Mesendoderm (in vitro differentiated cells): Measurements from ENCODE around the gene GPR155. TPM values are rescaled to one million over a fixed set of nuclear protein-coding genes. Genes with fewer than 3 reads are reported as not detected.

ENCODE experiments used
- DNase-seq: peaks from one replicate; pipeline ENCODE4 v3.0.0; 2013
- H2AK5ac ChIP-seq: 2 replicates; pipeline ENCODE4 v1.6.1; 2013; ENCODE audit warnings: low read length, inconsistent platforms
- H2BK120ac ChIP-seq: 2 replicates; pipeline ENCODE4 v1.6.1; 2013; ENCODE audit warnings: low read depth, mild to moderate bottlenecking, low read length, moderate library complexity, mixed read lengths
- H2BK15ac ChIP-seq: replicated peaks from 2 replicates; pipeline ENCODE4 v1.6.1; 2013; ENCODE audit warnings: low read depth, mild to moderate bottlenecking, moderate library complexity
- H2BK5ac ChIP-seq: 2 replicates; pipeline ENCODE4 v1.6.1; 2013; ENCODE audit warnings: low read length, inconsistent platforms
- H3K18ac ChIP-seq: 2 replicates; pipeline ENCODE4 v1.6.1; 2013; ENCODE audit warnings: mild to moderate bottlenecking, low read length, mixed read lengths
- H3K23ac ChIP-seq: one replicate; pipeline ENCODE4 v1.6.1; 2013; ENCODE audit warnings: low read length
- H3K27ac ChIP-seq: 2 replicates; pipeline ENCODE4 v1.5.1; 2013; ENCODE audit warnings: low read depth, mild to moderate bottlenecking, inconsistent platforms, low read length, moderate library complexity
- H3K27me3 ChIP-seq: 2 replicates; pipeline ENCODE4 v1.6.1; 2013; ENCODE audit warnings: low read length, control low read depth, mild to moderate bottlenecking, inconsistent platforms; ENCODE audit not compliant: insufficient read depth, poor library complexity
- H3K36me3 ChIP-seq: 2 replicates; pipeline ENCODE4 v1.6.1; 2013; ENCODE audit warnings: low read length, inconsistent platforms; ENCODE audit not compliant: control insufficient read depth, insufficient read depth
- H3K4ac ChIP-seq: one replicate; pipeline ENCODE4 v1.6.1; 2013; ENCODE audit warnings: low read depth, mild to moderate bottlenecking, low read length, moderate library complexity
- H3K4me1 ChIP-seq: 2 replicates; pipeline ENCODE4 v1.6.1; 2013; ENCODE audit warnings: low read depth, low read length, inconsistent platforms; ENCODE audit not compliant: control insufficient read depth
- H3K4me2 ChIP-seq: 2 replicates; pipeline ENCODE4 v1.6.1; 2013; ENCODE audit warnings: low read length
- H3K4me3 ChIP-seq: 2 replicates; pipeline ENCODE4 v1.5.1; 2013; ENCODE audit warnings: mild to moderate bottlenecking, low read length
- H3K56ac ChIP-seq: one replicate; pipeline ENCODE4 v1.6.1; 2013; ENCODE audit warnings: low read length
- H3K79me1 ChIP-seq: 2 replicates; pipeline ENCODE4 v1.6.1; 2013; ENCODE audit warnings: low read length, inconsistent platforms
- H3K79me2 ChIP-seq: 2 replicates; pipeline ENCODE4 v1.6.1; 2013; ENCODE audit warnings: mild to moderate bottlenecking, low read length; ENCODE audit not compliant: control insufficient read depth, insufficient read depth
- H3K9ac ChIP-seq: 2 replicates; pipeline ENCODE4 v1.6.1; 2013; ENCODE audit warnings: low read length, inconsistent platforms
- H4K5ac ChIP-seq: one replicate; pipeline ENCODE4 v1.6.1; 2013; ENCODE audit warnings: low read length
- H4K8ac ChIP-seq: one replicate; pipeline ENCODE4 v1.6.1; 2013; ENCODE audit warnings: low read depth, mild to moderate bottlenecking, control low read depth, low read length, moderate library complexity
- WGBS: extraction: QIAGEN DNeasy Blood & Tissue Kit; methylation state at CpG from one replicate; pipeline ENCODE4 v1.1.7; 2013; ENCODE audit warnings: low lambda C conversion rate, missing lambda C conversion rate; ENCODE audit not compliant: insufficient coverage; ENCODE audit errors: extremely low coverage; 5-methylcytosine and 5-hydroxymethylcytosine counted together
- polyA plus RNA-seq, 2 experiments: library from polyadenylated mRNA; stranded (reverse); fragments of 200-250 nt; gene quantifications; one replicate each; pipeline ENCODE4 v1.2.3, GENCODE V29; 2013

GPR155 gene, protein sequence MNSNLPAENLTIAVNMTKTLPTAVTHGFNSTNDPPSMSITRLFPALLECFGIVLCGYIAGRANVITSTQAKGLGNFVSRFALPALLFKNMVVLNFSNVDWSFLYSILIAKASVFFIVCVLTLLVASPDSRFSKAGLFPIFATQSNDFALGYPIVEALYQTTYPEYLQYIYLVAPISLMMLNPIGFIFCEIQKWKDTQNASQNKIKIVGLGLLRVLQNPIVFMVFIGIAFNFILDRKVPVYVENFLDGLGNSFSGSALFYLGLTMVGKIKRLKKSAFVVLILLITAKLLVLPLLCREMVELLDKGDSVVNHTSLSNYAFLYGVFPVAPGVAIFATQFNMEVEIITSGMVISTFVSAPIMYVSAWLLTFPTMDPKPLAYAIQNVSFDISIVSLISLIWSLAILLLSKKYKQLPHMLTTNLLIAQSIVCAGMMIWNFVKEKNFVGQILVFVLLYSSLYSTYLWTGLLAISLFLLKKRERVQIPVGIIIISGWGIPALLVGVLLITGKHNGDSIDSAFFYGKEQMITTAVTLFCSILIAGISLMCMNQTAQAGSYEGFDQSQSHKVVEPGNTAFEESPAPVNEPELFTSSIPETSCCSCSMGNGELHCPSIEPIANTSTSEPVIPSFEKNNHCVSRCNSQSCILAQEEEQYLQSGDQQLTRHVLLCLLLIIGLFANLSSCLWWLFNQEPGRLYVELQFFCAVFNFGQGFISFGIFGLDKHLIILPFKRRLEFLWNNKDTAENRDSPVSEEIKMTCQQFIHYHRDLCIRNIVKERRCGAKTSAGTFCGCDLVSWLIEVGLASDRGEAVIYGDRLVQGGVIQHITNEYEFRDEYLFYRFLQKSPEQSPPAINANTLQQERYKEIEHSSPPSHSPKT
- polyA plus RNA-seq (2013, experiment 1 of 2) = 0.27 TPM
- 0.31 TPM for polyA plus RNA-seq (2013, experiment 2 of 2)

DNA sequence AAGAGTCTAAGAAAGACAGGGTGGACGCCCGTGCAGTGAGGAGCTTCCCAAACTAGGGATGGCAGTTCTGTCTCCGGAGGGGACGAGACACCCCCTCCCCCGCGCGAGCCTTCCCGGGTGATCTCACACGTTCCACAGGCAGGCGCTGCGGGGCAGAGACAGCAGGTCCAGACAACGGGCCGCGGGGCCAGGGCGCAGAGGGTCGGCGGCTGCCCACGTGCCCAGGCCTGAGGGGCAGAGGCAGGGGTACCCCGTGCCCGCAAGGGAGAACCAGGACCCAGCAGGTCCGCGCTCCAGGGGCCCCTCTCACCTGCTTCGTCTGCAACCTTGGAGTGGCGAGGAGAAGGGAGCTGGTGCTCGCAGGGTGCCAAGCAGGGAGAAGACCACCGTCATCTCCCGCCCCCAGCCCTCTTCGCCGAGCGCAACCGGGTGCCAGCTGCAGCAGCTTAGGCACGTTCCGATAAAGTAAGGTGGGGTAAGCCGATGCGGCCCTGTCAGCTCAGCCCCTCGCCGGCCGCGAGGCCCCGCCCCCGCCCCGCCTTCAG is at the start of gene GPR155:
TSS of gene GPR155 (minus strand) at position 467 of the 545 bp plus-strand sequence. CDS start 5,073 bp downstream, outside the sequence.
- peak; percentile 54 for DNase-seq
- H3K23ac ChIP-seq = no peak within 1 kb of the TSS
- H4K5ac ChIP-seq = peak within 1 kb of the TSS; percentile 87
- no peak within 1 kb of the TSS for H2AK5ac ChIP-seq
- H4K8ac ChIP-seq = peak within 1 kb of the TSS; percentile 95
- no peak within 1 kb of the TSS for H2BK15ac ChIP-seq
- no peaks in the 10 kb centered on the region for H3K79me1 ChIP-seq
- H3K4me1 ChIP-seq = no peaks in the 10 kb centered on the region
- no peak within 1 kb of the TSS for H2BK120ac ChIP-seq
- H3K4ac ChIP-seq = peak within 1 kb of the TSS; percentile 93
- H3K18ac ChIP-seq = peak within 1 kb of the TSS; percentile 96
- peak within 1 kb of the TSS; percentile 76 for H3K4me3 ChIP-seq
- no peaks in the 10 kb centered on the region for H3K27me3 ChIP-seq
- WGBS = no CpG with 5 or more reads among the region's 42 CpGs
- peak within 1 kb of the TSS; percentile 98 for H3K4me2 ChIP-seq
- H3K9ac ChIP-seq = peak within 1 kb of the TSS; percentile 76
- no peak within 1 kb of the TSS for H3K27ac ChIP-seq
- no peak within 1 kb of the TSS for H2BK5ac ChIP-seq
- H3K36me3 ChIP-seq = no peaks in the 10 kb centered on the region
- peak within 1 kb of the TSS; percentile 84 for H3K56ac ChIP-seq
- H3K79me2 ChIP-seq = no peaks in the 10 kb centered on the region

DNA sequence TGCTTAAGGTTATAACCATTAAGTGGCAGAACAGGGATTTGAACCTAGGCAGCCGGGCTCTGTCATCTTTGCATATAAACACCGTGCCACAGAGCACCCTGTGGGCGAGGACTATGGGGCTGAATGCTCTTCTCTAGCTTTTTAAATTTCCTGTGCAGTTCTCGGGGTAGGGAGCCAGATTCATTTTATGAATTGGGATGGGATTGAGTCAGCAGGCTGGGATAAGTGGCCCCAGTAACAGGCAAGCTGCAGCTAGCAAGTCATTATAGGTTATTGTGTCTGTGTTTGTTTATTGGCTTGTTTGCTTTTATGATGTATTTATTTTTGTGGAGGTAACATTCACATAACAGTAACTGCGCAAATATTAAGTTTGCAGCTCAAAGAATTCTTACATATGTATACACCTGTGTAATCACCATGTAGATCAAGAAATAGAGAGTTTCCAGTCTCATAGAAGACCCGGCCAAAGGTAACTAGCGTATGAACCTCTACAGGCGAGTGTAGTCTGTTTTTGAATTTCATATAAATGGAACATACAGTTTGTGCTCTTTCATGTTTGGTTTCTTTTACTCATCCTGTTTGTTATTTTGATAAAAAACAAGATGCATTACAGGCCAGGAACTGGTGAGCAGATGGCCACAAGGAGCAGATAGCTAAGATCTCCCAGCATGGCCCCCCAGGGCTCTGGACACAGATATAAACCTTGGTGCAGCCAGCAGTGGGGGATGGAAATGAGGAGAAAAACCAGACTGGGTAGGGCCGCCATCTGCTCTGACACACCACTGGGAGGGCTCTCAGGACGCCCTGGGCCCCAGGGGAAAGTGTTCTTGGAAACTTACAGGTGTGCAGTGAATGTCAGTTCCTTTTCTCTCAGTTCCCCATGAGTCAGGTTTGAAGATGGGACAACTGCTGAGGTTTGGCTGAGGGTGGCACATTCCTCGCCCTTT is 49.2 kb upstream of the GPR155 start:
- Histone ChIP-seq H3K56ac (no peak overlapping the region), H3K18ac (no peak overlapping the region), H2BK5ac (no peak overlapping the region), H2BK120ac (no peak overlapping the region), H3K36me3 (no peaks in the 10 kb centered on the region), H3K4me2 (no peak overlapping the region), H4K8ac (no peak overlapping the region), H4K5ac (no peak overlapping the region), H3K79me1 (no peaks in the 10 kb centered on the region), H3K9ac (no peak overlapping the region), H3K23ac (no peak overlapping the region), H3K4me1 (no peaks in the 10 kb centered on the region), H3K79me2 (no peaks in the 10 kb centered on the region), H3K4me3 (no peak overlapping the region), H3K27ac (no peak overlapping the region), H2BK15ac (no peak overlapping the region), H2AK5ac (no peak overlapping the region), H3K27me3 (no peaks in the 10 kb centered on the region), H3K4ac (no peak overlapping the region)
- WGBS = no CpG with 5 or more reads among the region's 11 CpGs
- peak; percentile 34 for DNase-seq

DNA sequence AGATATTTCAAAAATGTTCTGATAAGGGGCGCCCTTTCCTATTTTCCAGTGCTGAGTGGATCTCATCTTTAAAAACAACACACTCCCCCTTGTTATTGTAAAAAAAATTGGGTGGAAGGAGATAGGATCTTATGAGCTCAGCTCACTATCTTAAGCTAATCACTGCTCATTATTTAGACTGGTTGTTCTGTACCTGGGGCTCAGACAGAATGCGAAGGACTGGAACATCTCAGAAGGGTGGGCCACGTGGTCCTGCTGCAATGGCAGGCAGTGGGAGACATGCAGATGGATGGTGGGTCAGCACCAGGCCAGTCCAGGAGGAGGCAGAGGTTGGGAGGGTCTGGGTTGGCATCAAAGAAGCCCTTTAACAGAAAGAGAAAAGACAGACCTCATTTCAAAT is 48.3 kb upstream of the GPR155 start:
- no peaks in the 10 kb centered on the region for H3K79me1 ChIP-seq

DNA sequence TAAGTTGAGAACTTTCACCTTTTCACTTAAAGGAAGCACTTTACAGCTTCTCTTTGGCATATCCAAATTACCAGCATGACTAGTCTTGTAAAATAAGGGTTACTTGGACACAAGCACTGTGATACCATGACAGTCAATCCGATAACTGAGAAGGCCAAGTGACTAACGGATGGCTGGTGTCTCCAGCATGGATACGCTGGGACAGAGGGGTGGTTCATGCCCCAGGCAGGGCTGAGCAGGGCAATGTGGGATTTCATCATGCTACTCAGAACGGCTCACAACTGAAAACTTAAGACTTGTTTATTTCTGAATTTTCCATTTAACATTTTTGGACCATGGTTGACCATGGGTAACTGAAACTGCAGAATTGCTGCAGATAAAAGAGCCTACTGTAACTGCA is 43.1 kb upstream of the GPR155 start:
- WGBS = no CpG with 5 or more reads among the region's 4 CpGs
- no peak for DNase-seq
- Histone ChIP-seq H2BK5ac (no peak overlapping the region), H3K4ac (no peak overlapping the region), H3K18ac (no peak overlapping the region), H3K56ac (no peak overlapping the region), H3K9ac (no peak overlapping the region), H3K4me2 (no peak overlapping the region), H3K27me3 (no peaks in the 10 kb centered on the region), H4K8ac (no peak overlapping the region), H3K27ac (no peak overlapping the region), H2AK5ac (no peak overlapping the region), H3K79me2 (no peaks in the 10 kb centered on the region), H3K4me3 (no peak overlapping the region), H3K79me1 (no peaks in the 10 kb centered on the region), H3K4me1 (no peaks in the 10 kb centered on the region), H2BK120ac (no peak overlapping the region), H2BK15ac (no peak overlapping the region), H3K36me3 (no peaks in the 10 kb centered on the region), H3K23ac (no peak overlapping the region), H4K5ac (no peak overlapping the region)

More for the DNA sequence above, 48.3 kb upstream of the GPR155 start:
- Histone ChIP-seq H3K9ac (no peak overlapping the region), H3K4me3 (no peak overlapping the region), H3K27me3 (no peaks in the 10 kb centered on the region), H3K36me3 (no peaks in the 10 kb centered on the region), H2BK5ac (no peak overlapping the region), H3K79me2 (no peaks in the 10 kb centered on the region), H3K4me2 (no peak overlapping the region), H4K8ac (no peak overlapping the region), H3K4me1 (no peaks in the 10 kb centered on the region), H2BK120ac (no peak overlapping the region), H3K4ac (no peak overlapping the region), H2AK5ac (no peak overlapping the region), H3K56ac (no peak overlapping the region), H3K23ac (no peak overlapping the region), H2BK15ac (no peak overlapping the region), H4K5ac (no peak overlapping the region), H3K18ac (no peak overlapping the region), H3K27ac (no peak overlapping the region)
- peak; percentile 17 for DNase-seq
- WGBS = no CpG with 5 or more reads among the region's 3 CpGs

DNA sequence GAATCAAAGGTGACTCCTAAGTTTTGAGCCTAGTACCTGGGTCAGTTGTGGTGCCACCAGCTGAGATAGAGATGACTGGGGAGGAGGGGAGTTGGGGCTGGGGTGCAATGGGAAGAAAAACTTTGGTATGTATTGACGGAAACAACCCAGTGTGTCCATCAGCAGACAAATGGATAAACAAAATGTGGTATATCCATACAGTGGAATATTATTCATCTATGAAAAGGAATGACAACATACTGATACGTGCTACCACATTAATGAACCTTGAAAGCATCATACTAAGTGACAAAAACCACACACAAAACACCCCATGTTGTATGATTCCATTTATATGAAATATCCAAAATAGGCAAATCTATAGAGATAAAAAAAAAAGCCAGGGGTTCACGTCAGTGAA is 41.1 kb upstream of the GPR155 start:
- Histone ChIP-seq H3K4me1 (no peaks in the 10 kb centered on the region), H3K4me3 (no peak overlapping the region), H2BK120ac (no peak overlapping the region), H3K4me2 (no peak overlapping the region), H2BK15ac (no peak overlapping the region), H4K5ac (no peak overlapping the region), H3K36me3 (no peaks in the 10 kb centered on the region), H2AK5ac (no peak overlapping the region), H3K56ac (no peak overlapping the region), H3K23ac (no peak overlapping the region), H3K79me1 (no peaks in the 10 kb centered on the region), H3K27ac (no peak overlapping the region), H3K9ac (no peak overlapping the region), H4K8ac (no peak overlapping the region), H3K79me2 (no peaks in the 10 kb centered on the region), H3K4ac (no peak overlapping the region), H3K18ac (no peak overlapping the region), H2BK5ac (no peak overlapping the region), H3K27me3 (no peaks in the 10 kb centered on the region)
- no peak for DNase-seq
- no CpG with 5 or more reads among the region's 3 CpGs for WGBS
